GM12878 (cell line): ENCODE results near the gene TEX12. TPM values are rescaled to one million over a fixed set of nuclear protein-coding genes. Genes with fewer than 3 reads are reported as not detected.

ENCODE experiments used
- BCLAF1 ChIP-seq: fragments of 450-650 bp; IDR thresholded peaks from 2 replicates; pipeline ENCODE4 v1.6.1; 2017; ENCODE audit warnings: antibody characterized with exemption, mild to moderate bottlenecking, moderate library complexity
- HDAC2 ChIP-seq: fragments of 200-600 bp; sonication (generic); IDR thresholded peaks from 2 replicates; pipeline ENCODE4 v1.6.1; 2017
- ZNF592 ChIP-seq: fragments of 450-650 bp; IDR thresholded peaks from 2 replicates; pipeline ENCODE4 v1.6.1; 2017; ENCODE audit warnings: mild to moderate bottlenecking, moderate library complexity
- polyA plus RNA-seq, 11 experiments: library from polyadenylated mRNA; depleted of rRNA in 4 of 11; unstranded in 6 of 11; stranded (reverse) in 5 of 11; fragments of >200 nt; fragmentation: Nextera tagmentation in 4 of 11; fragmentation: Illumina TruSeq in 1 of 11; extraction: Ambion mirVana in 4 of 11; extraction: Trizol in 1 of 11; gene quantifications; 1 replicate in 1 of 11; 2 replicates in 10 of 11; pipeline versions ENCODE4 v1.2.1 to v1.2.3, GENCODE V29; 2011 to 2016; ENCODE audit warnings: inconsistent platforms in 2 of 11, missing spikeins in 2 of 11, low read depth in 1 of 11
- small RNA-seq: library from RNA; depleted of rRNA; stranded (forward); fragments of <200 nt; gene quantifications from one replicate; pipeline ENCODE3, GENCODE V24; 2014
- total RNA-seq, 4 experiments: library from RNA; depleted of rRNA in 3 of 4; stranded (reverse); fragments of >200 nt in 3 of 4; fragmentation: Illumina TruSeq in 1 of 4; extraction: Trizol in 1 of 4; gene quantifications; 2 replicates each; pipeline versions ENCODE4 v1.2.1 to v1.2.3, GENCODE V29; 2013 to 2021

Gene TEX12
- total and polyA plus RNA-seq, 10 of the 15 experiments (the other 5 are each of a cell fraction or from before 2014, with no cell fraction given), result 0.11 to 1.3 (median 0.40) TPM; not detected in 2

GRCh38 chr11:112221274-112221835, 54.2 kb downstream of the TEX12 start (continued):
- no peak for TF ChIP-seq ZNF592
- no peak for TF ChIP-seq BCLAF1
- TF ChIP-seq HDAC2, result no peak

Small RNAs within 50 kb of the gene (small RNA-seq; reads per million reads assigned to genes)
- gene MRPS36P4, result not detected

Other genes with a start within 250 kb of the TEX12 start
Only the 7 nearest of the 11 such genes appear.
- gene PIH1D2, start 93.4 kb upstream of the TEX12 start, total RNA-seq (2014; rRNA removed), result 0.73 and 1.2 TPM in 2 replicates
- 0.92 and 1.9 TPM in 2 replicates for gene PIH1D2, start 93.4 kb upstream of the TEX12 start, total RNA-seq (2014; rRNA removed; fragmentation: Illumina TruSeq; extraction: Trizol)
- 0.51 and 0.58 TPM in 2 replicates for gene PIH1D2, start 93.4 kb upstream of the TEX12 start, total RNA-seq (2021)
- gene PIH1D2, start 93.4 kb upstream of the TEX12 start, polyA plus RNA-seq (2011; rRNA removed), result 0.60 and 0.85 TPM in 2 replicates
- 0.90 and 1.4 TPM in 2 replicates for gene PIH1D2, start 93.4 kb upstream of the TEX12 start, polyA plus RNA-seq (2014; fragmentation: Illumina TruSeq; extraction: Trizol)
- 1 to 10 TPM; 1.7 to 3.0 TPM for gene PIH1D2, start 93.4 kb upstream of the TEX12 start, polyA plus RNA-seq (2014; fragmentation: Nextera tagmentation; extraction: Ambion mirVana)
- gene PIH1D2, start 93.4 kb upstream of the TEX12 start, polyA plus RNA-seq (2014; rRNA removed), result 0.32 and 0.73 TPM in 2 replicates
- 1 to 10 TPM; 2.2 TPM for gene PIH1D2, start 93.4 kb upstream of the TEX12 start, polyA plus RNA-seq (2016; fragmentation: Nextera tagmentation; extraction: Ambion mirVana)
- gene NKAPD1, start 93.1 kb upstream of the TEX12 start, total RNA-seq (2014; rRNA removed), result 16.3 and 20.6 TPM in 2 replicates
- gene NKAPD1, start 93.1 kb upstream of the TEX12 start, total RNA-seq (2014; rRNA removed; fragmentation: Illumina TruSeq; extraction: Trizol), result 38.7 TPM in 2 replicates
- gene NKAPD1, start 93.1 kb upstream of the TEX12 start, total RNA-seq (2021), result 18.1 and 19.2 TPM in 2 replicates
- gene NKAPD1, start 93.1 kb upstream of the TEX12 start, polyA plus RNA-seq (2011; rRNA removed), result 22.3 and 37.5 TPM in 2 replicates
- 43.3 and 53.9 TPM in 2 replicates for gene NKAPD1, start 93.1 kb upstream of the TEX12 start, polyA plus RNA-seq (2014; fragmentation: Illumina TruSeq; extraction: Trizol)
- 10 to 100 TPM in 1 of 2 experiments, 1 to 10 TPM in 1; 9.6 to 11.5 TPM for gene NKAPD1, start 93.1 kb upstream of the TEX12 start, polyA plus RNA-seq (2014; fragmentation: Nextera tagmentation; extraction: Ambion mirVana)
- 14.7 and 17.6 TPM in 2 replicates for gene NKAPD1, start 93.1 kb upstream of the TEX12 start, polyA plus RNA-seq (2014; rRNA removed)
- 10 to 100 TPM; 19.2 to 21.5 TPM for gene NKAPD1, start 93.1 kb upstream of the TEX12 start, polyA plus RNA-seq (2016; fragmentation: Nextera tagmentation; extraction: Ambion mirVana)
- gene TIMM8B, start 80.6 kb upstream of the TEX12 start, total RNA-seq (2014; rRNA removed), result 143 and 155 TPM in 2 replicates
- 71.5 and 76.0 TPM in 2 replicates for gene TIMM8B, start 80.6 kb upstream of the TEX12 start, total RNA-seq (2014; rRNA removed; fragmentation: Illumina TruSeq; extraction: Trizol)
- gene TIMM8B, start 80.6 kb upstream of the TEX12 start, total RNA-seq (2021), result 72.7 and 83.0 TPM in 2 replicates
- gene TIMM8B, start 80.6 kb upstream of the TEX12 start, polyA plus RNA-seq (2011; rRNA removed), result 76.8 and 92.4 TPM in 2 replicates
- gene TIMM8B, start 80.6 kb upstream of the TEX12 start, polyA plus RNA-seq (2014; fragmentation: Illumina TruSeq; extraction: Trizol), result 26.4 and 64.9 TPM in 2 replicates
- 100 to 1,000 TPM; 247 to 271 TPM for gene TIMM8B, start 80.6 kb upstream of the TEX12 start, polyA plus RNA-seq (2014; fragmentation: Nextera tagmentation; extraction: Ambion mirVana)
- gene TIMM8B, start 80.6 kb upstream of the TEX12 start, polyA plus RNA-seq (2014; rRNA removed), result 123 and 154 TPM in 2 replicates
- 100 to 1,000 TPM; 201 to 214 TPM for gene TIMM8B, start 80.6 kb upstream of the TEX12 start, polyA plus RNA-seq (2016; fragmentation: Nextera tagmentation; extraction: Ambion mirVana)
- 138 and 162 TPM in 2 replicates for gene SDHD, start 80.5 kb upstream of the TEX12 start, total RNA-seq (2014; rRNA removed)
- gene SDHD, start 80.5 kb upstream of the TEX12 start, total RNA-seq (2014; rRNA removed; fragmentation: Illumina TruSeq; extraction: Trizol), result 114 and 119 TPM in 2 replicates
- gene SDHD, start 80.5 kb upstream of the TEX12 start, total RNA-seq (2021), result 117 and 120 TPM in 2 replicates
- gene SDHD, start 80.5 kb upstream of the TEX12 start, polyA plus RNA-seq (2011; rRNA removed), result 198 and 232 TPM in 2 replicates
- gene SDHD, start 80.5 kb upstream of the TEX12 start, polyA plus RNA-seq (2014; fragmentation: Illumina TruSeq; extraction: Trizol), result 142 and 159 TPM in 2 replicates
- gene SDHD, start 80.5 kb upstream of the TEX12 start, polyA plus RNA-seq (2014; fragmentation: Nextera tagmentation; extraction: Ambion mirVana), result 100 to 1,000 TPM; 469 to 775 TPM
- gene SDHD, start 80.5 kb upstream of the TEX12 start, polyA plus RNA-seq (2014; rRNA removed), result 119 and 133 TPM in 2 replicates
- 100 to 1,000 TPM; 312 to 346 TPM for gene SDHD, start 80.5 kb upstream of the TEX12 start, polyA plus RNA-seq (2016; fragmentation: Nextera tagmentation; extraction: Ambion mirVana)
- 0.11 and 0.17 TPM in 2 replicates for gene IL18, start 3.3 kb upstream of the TEX12 start, total RNA-seq (2014; rRNA removed)
- gene IL18, start 3.3 kb upstream of the TEX12 start, total RNA-seq (2014; rRNA removed; fragmentation: Illumina TruSeq; extraction: Trizol), result 0.32 and 0.40 TPM in 2 replicates
- gene IL18, start 3.3 kb upstream of the TEX12 start, total RNA-seq (2021), result 0.21 and 0.24 TPM in 2 replicates
- gene IL18, start 3.3 kb upstream of the TEX12 start, polyA plus RNA-seq (2011; rRNA removed), result 0.12 TPM in 1 of 2 replicates, not detected in the other
- gene IL18, start 3.3 kb upstream of the TEX12 start, polyA plus RNA-seq (2014; fragmentation: Illumina TruSeq; extraction: Trizol), result 0.38 TPM in 1 of 2 replicates, not detected in the other
- under 1 TPM; 0.40 to 0.42 TPM for gene IL18, start 3.3 kb upstream of the TEX12 start, polyA plus RNA-seq (2014; fragmentation: Nextera tagmentation; extraction: Ambion mirVana)
- gene IL18, start 3.3 kb upstream of the TEX12 start, polyA plus RNA-seq (2014; rRNA removed), result 0.27 and 0.34 TPM in 2 replicates
- gene IL18, start 3.3 kb upstream of the TEX12 start, polyA plus RNA-seq (2016; fragmentation: Nextera tagmentation; extraction: Ambion mirVana), result under 1 TPM; 0.15 to 0.19 TPM
- gene BCO2, start 8.1 kb downstream of the TEX12 start, total RNA-seq (2014; rRNA removed), result 0.51 and 0.54 TPM in 2 replicates
- gene BCO2, start 8.1 kb downstream of the TEX12 start, total RNA-seq (2014; rRNA removed; fragmentation: Illumina TruSeq; extraction: Trizol), result 0.63 and 0.74 TPM in 2 replicates
- gene BCO2, start 8.1 kb downstream of the TEX12 start, total RNA-seq (2021), result 0.51 and 0.56 TPM in 2 replicates
- 1.0 and 2.4 TPM in 2 replicates for gene BCO2, start 8.1 kb downstream of the TEX12 start, polyA plus RNA-seq (2011; rRNA removed)
- gene BCO2, start 8.1 kb downstream of the TEX12 start, polyA plus RNA-seq (2014; fragmentation: Illumina TruSeq; extraction: Trizol), result 0.13 and 0.62 TPM in 2 replicates
- gene BCO2, start 8.1 kb downstream of the TEX12 start, polyA plus RNA-seq (2014; fragmentation: Nextera tagmentation; extraction: Ambion mirVana), result under 1 TPM; 0.29 to 0.42 TPM
- gene BCO2, start 8.1 kb downstream of the TEX12 start, polyA plus RNA-seq (2014; rRNA removed), result 0.77 and 1.7 TPM in 2 replicates
- gene BCO2, start 8.1 kb downstream of the TEX12 start, polyA plus RNA-seq (2016; fragmentation: Nextera tagmentation; extraction: Ambion mirVana), result under 1 TPM; 0.53 to 0.70 TPM
- gene PTS, start 59.1 kb downstream of the TEX12 start, total RNA-seq (2014; rRNA removed), result 11.7 and 16.9 TPM in 2 replicates
- 13.1 and 13.2 TPM in 2 replicates for gene PTS, start 59.1 kb downstream of the TEX12 start, total RNA-seq (2014; rRNA removed; fragmentation: Illumina TruSeq; extraction: Trizol)
- gene PTS, start 59.1 kb downstream of the TEX12 start, total RNA-seq (2021), result 12.3 and 14.0 TPM in 2 replicates
- gene PTS, start 59.1 kb downstream of the TEX12 start, polyA plus RNA-seq (2011; rRNA removed), result 15.0 and 20.2 TPM in 2 replicates
- 11.9 and 12.4 TPM in 2 replicates for gene PTS, start 59.1 kb downstream of the TEX12 start, polyA plus RNA-seq (2014; fragmentation: Illumina TruSeq; extraction: Trizol)
- gene PTS, start 59.1 kb downstream of the TEX12 start, polyA plus RNA-seq (2014; fragmentation: Nextera tagmentation; extraction: Ambion mirVana), result 10 to 100 TPM; 45.0 to 47.6 TPM
- 15.5 and 15.9 TPM in 2 replicates for gene PTS, start 59.1 kb downstream of the TEX12 start, polyA plus RNA-seq (2014; rRNA removed)
- 10 to 100 TPM; 39.4 to 40.3 TPM for gene PTS, start 59.1 kb downstream of the TEX12 start, polyA plus RNA-seq (2016; fragmentation: Nextera tagmentation; extraction: Ambion mirVana)